AML-193 (cell line): ENCODE data around the gene KIAA0232.
A peak's percentile ranks its signal among the peaks of the same experiment; 100 is the strongest.
"Not testable (repeated sequence)": the region's sequence is repeated elsewhere in the genome, so short reads cannot be mapped to it uniquely, and the experiment has no call there.

Experiments
- DNase-seq, 2 experiments: peaks; one replicate each; lab custom pipeline; 2025; lab: John Stamatoyannopoulos, UW

KIAA0232 gene

DNA sequence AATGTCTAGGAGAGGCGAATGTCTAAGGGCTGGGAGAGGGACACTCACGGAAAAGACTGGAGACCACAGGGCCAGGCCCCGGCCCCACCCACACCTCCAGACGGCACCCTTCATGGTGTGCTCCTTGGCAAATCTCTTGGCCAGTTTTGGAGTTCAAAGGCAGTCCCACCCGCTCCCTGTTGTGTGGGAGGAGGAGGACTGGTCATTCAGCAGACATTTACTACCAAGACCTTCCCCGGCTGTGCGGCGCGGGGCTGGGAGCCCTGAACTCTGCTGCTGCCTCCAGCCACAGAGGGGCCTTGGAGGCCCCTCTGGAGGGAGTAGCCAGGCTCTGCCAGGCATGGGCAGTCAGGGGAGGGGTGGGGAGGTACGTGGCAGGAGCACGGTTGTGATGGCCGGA lies 118.4 kb downstream of the KIAA0232 start:
- no peak for DNase-seq

- no peak for DNase-seq
These were observed 119.3 kb downstream of the KIAA0232 start for GRCh38 chr4:6901669-6902317.

DNA sequence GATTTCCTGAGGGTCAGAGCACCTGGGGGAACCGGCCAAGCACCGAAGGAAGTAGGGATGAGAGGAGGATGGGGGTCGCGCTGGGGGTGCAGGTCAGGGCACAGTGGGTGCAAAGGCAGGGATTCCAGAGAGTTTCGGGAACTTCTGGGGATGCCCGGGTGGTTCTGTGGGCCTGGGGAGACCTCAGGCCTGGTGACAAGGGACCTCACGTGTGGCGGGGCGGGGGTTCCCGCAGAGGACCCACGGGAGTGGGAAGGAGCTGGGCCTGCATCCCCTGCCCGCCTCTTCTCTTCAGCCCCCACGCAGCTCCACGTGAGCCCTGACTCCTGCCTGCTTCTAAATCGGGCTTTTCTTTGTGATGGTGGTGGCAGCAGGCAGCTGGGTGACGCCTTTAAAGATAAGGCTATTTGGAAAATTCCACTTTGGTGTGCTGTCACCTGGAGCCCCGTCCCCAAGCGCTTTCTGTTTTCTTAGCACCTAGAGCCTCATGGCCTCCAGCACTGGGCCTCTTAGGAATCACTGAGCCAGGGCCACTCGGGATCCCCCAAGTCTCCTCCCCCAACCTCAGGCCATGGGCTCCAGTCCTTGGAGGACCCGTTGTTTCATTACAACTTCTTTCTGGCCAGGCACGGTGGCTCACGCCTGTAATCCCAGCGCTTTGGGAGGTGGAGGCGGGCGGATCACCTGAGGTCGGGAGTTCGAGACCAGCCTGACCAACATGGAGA lies 120.0 kb downstream of the KIAA0232 start:
- DNase-seq = no peak

DNA sequence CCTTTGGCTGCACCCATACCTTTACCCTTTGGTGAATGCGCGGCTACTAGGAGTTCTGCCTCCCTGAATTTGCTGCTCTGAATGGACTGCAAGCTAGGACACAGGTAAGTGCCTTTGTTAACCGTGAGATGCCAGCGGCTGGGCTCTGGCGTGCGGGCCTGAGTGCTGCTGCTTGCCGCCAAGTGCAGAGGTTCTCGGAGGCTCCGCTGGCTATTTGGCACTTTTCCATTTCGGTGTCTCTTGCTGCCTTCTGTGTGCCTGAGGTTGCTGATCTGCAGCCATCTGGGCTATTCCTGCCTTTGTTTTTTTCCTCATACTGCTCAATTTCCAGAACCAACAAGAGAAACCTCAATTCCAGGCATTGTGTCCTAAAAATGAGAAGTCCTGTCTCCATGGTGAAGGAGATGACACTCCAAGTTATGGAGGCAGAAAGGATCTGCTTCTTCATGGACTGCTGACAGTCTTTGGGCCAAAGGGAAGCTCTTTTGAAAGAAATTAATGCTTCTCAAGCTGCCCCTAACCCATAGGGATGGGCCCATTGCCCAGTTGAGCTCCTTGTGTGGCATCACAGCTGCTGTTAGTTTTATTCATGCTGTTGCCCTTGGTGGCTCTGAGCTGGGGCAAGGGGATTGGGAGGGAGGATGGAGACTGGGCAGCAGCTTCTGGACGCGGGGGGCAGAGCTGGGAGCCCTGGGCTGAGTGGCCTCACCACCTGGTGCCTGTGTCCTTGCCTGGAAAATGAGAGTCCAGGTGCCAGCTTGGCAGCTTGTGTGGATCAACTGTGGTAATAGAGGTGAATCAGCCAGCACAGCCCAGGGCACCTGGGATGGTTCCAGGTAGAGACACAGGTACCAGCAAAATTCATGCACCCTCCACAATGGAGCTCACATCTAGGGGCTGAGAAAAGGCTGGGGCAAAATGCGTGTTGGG lies 123.3 kb downstream of the KIAA0232 start:
- DNase-seq = no peak

- DNase-seq = not testable (repeated sequence)
These were observed 124.0 kb downstream of the KIAA0232 start for GRCh38 chr4:6906486-6906885.

DNA sequence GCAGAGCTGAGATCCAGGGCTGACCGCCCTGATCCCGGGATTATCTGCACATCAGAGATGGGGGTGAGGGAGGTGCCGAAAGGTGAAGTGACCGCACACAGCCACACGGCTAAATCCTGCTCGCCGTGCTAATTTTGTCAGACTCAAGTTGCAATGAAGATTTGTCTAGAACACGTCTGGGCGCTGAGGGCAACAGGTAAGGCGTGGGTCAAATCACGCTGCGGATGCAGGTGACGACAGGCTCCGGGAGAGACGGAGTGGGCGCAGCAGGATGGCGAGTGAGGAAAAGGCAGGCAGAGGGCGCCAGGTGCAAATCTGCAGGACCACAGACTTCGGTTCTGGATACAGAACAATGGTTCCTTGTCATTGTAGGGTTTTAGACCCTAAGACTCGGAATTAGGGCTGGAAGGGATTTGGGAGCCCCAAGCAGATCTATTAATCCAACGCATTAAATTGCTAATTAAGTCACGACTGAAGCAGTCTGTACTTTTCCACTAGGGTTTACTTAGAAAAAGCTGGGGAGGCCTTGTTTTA lies 125.2 kb downstream of the KIAA0232 start:
- DNase-seq = no peak

- DNase-seq = no peak
These were observed 126.0 kb downstream of the KIAA0232 start for GRCh38 chr4:6908432-6909112.

DNA sequence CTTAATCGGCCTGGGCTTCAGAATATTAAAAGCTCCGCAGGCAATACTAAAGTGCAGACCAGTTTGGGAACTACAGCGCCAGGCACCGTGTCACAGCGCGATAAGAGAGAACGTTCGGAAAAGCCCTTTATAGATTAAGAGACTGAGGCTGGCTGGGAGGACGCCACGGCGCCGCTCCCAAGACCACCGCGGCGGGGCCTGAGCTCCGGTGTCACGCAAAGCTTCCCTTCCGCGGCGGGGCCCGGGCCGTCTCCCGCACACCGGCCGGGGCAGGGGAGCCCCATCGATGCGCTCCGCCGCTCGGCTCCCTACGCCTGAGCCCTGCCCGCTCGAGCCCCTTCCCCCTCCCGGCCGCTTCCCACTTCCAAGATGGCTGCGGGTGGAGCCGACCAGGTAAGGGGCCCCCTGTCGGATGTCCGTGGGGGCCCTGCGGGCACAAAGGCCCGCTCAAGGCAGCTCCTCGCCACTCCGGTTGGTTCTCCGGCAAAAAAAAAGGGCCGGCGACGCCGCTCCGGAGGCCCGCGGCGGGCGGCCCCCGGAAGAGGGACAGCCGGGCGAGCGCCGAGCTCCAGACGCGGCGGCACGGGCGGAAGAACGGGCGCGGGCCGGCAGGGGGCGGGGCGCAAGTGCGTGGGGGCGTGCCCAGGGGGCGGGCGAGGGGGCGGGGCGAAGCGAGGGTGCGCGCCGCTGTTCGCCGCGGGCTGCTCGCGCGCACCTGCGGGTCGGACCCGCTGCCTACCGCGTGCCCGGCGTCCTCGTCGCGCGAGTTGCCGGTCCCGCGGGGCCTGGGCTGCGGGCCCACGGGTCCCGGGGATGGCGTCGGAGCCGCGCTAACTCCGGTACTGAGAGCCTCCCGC lies 126.8 kb downstream of the KIAA0232 start, which contains the start of gene TBC1D14:
Gene TBC1D14, plus strand, starts transcription at position 714 of the 857 bp plus-strand sequence. CDS start 13,564 bp downstream, outside the sequence.
- peak; percentile 60 to 72 for DNase-seq

DNA sequence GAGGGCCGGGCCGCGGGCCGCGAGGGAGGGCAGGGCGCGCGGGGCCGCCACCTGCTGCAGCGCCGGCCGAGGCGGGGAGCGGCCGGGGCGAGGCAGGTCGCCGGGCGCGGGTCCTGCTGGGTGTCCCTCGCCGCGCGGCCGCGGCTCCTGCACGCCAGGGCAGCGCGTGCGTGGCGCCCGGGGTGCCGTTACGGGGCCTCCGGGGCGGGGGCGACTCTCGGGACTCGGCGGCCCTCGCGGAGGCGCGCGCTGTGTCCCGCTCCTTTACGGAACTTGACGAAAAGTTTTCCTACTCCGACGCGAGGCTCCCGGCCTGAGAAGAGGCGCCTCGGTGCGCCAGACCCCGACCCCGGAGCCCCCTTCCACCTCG lies 127.4 kb downstream of the KIAA0232 start:
- DNase-seq = peak in 1 of 2 experiments; percentile 14

- DNase-seq = peak in 1 of 2 experiments; percentile 5
These were observed 127.9 kb downstream of the KIAA0232 start for GRCh38 chr4:6910340-6910959.

GRCh38 chr4:6910960-6911874 lies 128.7 kb downstream of the KIAA0232 start:
- DNase-seq = no peak

GRCh38 chr4:6911917-6912316 lies 129.4 kb downstream of the KIAA0232 start:
- DNase-seq = not testable (repeated sequence)

GRCh38 chr4:6912441-6912840 lies 129.9 kb downstream of the KIAA0232 start:
- peak; percentile 39 to 42 for DNase-seq

DNA sequence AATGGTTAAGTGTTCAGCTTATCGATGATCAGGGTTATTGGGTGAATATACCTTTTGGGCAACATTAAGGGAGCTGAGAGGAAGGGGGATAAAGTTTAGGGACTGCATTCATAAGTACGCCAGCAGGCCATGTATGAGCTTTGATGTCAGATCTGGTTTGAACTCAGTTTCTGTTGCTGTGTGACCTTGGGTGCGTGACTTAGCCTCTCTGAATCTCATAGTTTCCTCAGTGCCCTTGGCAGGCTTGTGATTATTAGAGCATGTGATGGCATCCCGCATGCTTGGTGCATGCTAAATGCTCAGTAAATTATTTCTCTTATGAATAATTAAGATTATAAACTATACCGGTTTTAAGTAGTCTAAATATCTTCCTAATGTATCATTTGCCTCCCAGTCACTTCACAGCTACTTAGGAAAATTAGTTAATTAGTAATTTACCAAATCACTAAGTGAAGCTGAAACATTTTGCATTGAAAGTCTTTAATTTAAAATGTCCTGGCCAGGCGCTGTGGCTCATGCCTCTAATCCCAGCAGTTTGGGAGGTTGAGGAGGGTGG lies 130.9 kb downstream of the KIAA0232 start:
- DNase-seq = no peak

- DNase-seq = no peak
These were observed 131.9 kb downstream of the KIAA0232 start for GRCh38 chr4:6914448-6914847.

DNA sequence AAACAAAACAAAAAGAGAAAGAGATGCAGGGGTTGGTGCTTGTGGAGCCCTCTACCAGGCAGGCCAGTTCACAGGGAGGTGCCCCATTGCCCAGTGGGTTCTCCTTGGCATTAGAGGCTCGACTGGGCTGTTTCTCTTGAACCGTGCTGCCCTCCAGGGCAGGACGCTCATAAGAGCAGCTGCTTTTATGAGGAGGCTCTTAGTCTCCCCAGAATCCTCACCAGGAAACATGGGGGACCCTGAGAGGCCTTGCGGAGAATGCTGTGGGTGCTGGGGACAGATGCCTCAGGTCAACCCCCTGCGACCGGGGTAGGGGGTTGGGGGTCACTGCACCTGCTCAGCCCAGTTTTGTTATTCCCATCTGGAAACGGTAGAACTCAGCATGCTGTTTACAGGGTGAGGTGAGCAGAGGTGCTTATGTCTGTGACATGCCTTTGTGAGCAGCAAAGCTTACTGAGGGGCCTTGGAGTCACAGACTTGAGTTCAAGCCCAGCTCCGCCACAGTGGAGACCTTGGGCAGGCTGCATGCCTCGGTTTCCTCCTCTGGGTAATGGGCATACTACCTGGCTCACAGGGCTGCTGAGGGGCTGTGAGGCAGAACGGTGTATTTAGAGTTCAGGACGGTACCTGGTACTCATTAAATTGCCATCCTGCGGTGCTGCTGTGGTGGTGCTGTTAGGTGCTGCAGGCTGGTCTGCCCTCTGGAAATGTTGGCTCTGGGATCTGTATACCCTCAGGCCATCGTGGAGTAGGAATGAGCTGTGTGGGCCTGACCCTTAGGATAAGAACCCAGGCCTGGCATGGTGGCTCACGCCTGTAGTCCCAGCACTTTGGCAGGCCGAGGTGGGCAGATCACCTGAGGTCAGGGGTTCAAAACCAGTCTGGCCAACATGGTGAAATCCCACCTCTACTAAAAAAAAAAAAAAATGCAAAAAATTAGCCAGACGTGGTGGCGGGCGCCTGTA lies 132.8 kb downstream of the KIAA0232 start:
- DNase-seq = no peak

GRCh38 chr4:6916069-6916586 lies 133.6 kb downstream of the KIAA0232 start:
- no peak for DNase-seq
